ENCODE results near the gene CDH4. TPM values are rescaled to one million over a fixed set of nuclear protein-coding genes. Genes with fewer than 3 reads are reported as not detected.

The CDH4 gene
- total and polyA plus RNA-seq, 2 donors (not counting 3 experiments of a cell fraction or from before 2014, with no cell fraction given): 0.17 to 0.51 TPM

GRCh38 chr20:61517419-61517818 is 265.4 kb downstream of the CDH4 start:
- no peak overlapping the region for H2AFZ ChIP-seq (ENCODE audit: low read depth, low read length)
- ChIA-PET POLR2A (no interaction called here), CTCF (no interaction called here)
- dilution Hi-C loops (cut with MboI; ENCODE audit: extremely low pct_ligation_motif_present, low sequenced_read_pairs): no loop called here
- no peaks in the 10 kb centered on the region for H3K79me2 ChIP-seq (ENCODE audit: control insufficient read depth, insufficient read depth, low read length)
- no peaks in the 10 kb centered on the region for H3K27me3 ChIP-seq (ENCODE audit: control insufficient read depth in 2 of 2, insufficient read depth in 2 of 2, low read length in 2 of 2)
- H3K4me2 ChIP-seq (ENCODE audit: insufficient read depth, low read length): no peak overlapping the region
- BruUV-seq (replicated peaks): no TSS peak
- H3K36me3 ChIP-seq (ENCODE audit: control insufficient read depth in 2 of 2, extremely low read depth in 1 of 2, insufficient read depth in 2 of 2, low read length in 2 of 2): no peaks in the 10 kb centered on the region
- intact Hi-C loops (cut with micrococcal nuclease): no loop called here
- TF ChIP-seq CTCF (IDR thresholded peaks at IDR 0.05; ENCODE audit: extremely low read depth in 1 of 2, insufficient read depth in 1 of 2, low read depth in 1 of 2, low read length in 2 of 2) (no peak), FOS (IDR thresholded peaks at IDR 0.05; ENCODE audit: borderline replicate concordance, insufficient read depth, low read length) (no peak), GATA2 (IDR thresholded peaks at IDR 0.05; ENCODE audit: insufficient read depth, insufficient read length, low read depth, low read length) (no peak), EZH2 (IDR thresholded peaks at IDR 0.05; ENCODE audit: borderline replicate concordance, low read depth, low read length, severe bottlenecking) (no peak), MYC (IDR thresholded peaks at IDR 0.05; ENCODE audit: low read depth, low read length) (no peak), JUN (IDR thresholded peaks at IDR 0.05; ENCODE audit: borderline replicate concordance, insufficient read depth, insufficient read length, low read depth) (no peak), POLR2AphosphoS5 (IDR thresholded peaks at IDR 0.05; ENCODE audit: insufficient read depth, low read depth, low read length) (no peak), POLR2A (IDR thresholded peaks at IDR 0.05; ENCODE audit: low read depth, low read length) (no peak)
- TF ChIP-seq, protein P1, sequence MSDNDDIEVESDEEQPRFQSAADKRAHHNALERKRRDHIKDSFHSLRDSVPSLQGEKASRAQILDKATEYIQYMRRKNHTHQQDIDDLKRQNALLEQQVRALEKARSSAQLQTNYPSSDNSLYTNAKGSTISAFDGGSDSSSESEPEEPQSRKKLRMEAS (IDR thresholded peaks at IDR 0.05; ENCODE audit: insufficient read depth, insufficient read length): no peak
- peaks cover 13% of the 10 kb centered on the region for H3K9me3 ChIP-seq (replicated peaks; ENCODE audit: control insufficient read depth, insufficient read depth, low read length)
- H4K20me1 ChIP-seq (replicated peaks; ENCODE audit: control insufficient read depth, extremely low read depth, insufficient read depth, low read length): no peaks in the 10 kb centered on the region
- FAIRE-seq: no peak
- no peaks in the 10 kb centered on the region for H3K4me1 ChIP-seq (ENCODE audit: control insufficient read depth, extremely low read depth, insufficient read depth, low read length)
- H3K9ac ChIP-seq (replicated peaks; ENCODE audit: extremely low read depth, insufficient read depth, low read length): no peak overlapping the region
- no peak for DNase-seq (ENCODE audit: low read depth, low spot score)
- H3K9me1 ChIP-seq (replicated peaks; ENCODE audit: control insufficient read depth, extremely low read depth, insufficient read depth, low read length): no peaks in the 10 kb centered on the region
- no peak overlapping the region for H3K27ac ChIP-seq (ENCODE audit: insufficient read depth, low read depth, low read length)
- no peak overlapping the region for H3K4me3 ChIP-seq (replicated peaks in 1 of 3; ENCODE audit: insufficient read depth in 1 of 3, low read depth in 1 of 3, low read length in 3 of 3)

Data from endothelial cell of umbilical vein (primary cell).